ENCODE data around the gene NMNAT3.

The NMNAT3 gene

GRCh38 chr3:139518306-139518705, 159.5 kb downstream of the NMNAT3 start:
- no peak for DNase-seq

GRCh38 chr3:139517321-139518065, 160.3 kb downstream of the NMNAT3 start:
- DNase-seq = no peak

GRCh38 chr3:139514741-139515140, 163.0 kb downstream of the NMNAT3 start:
- DNase-seq = no peak

Measured in right hindlimb (tissue), 1 donor.